ENCODE data around the gene RESP18.

- no peak for TF ChIP-seq POLR2AphosphoS5 (IDR thresholded peaks at IDR 0.05; ENCODE audit: low read depth, low read length)
- no peak for TF ChIP-seq REST (IDR thresholded peaks at IDR 0.05; ENCODE audit: insufficient read depth in 1 of 2, low read depth in 2 of 2, low read length in 2 of 2)
These were observed 42.0 kb downstream of the RESP18 start for GRCh38 chr2:219290381-219291171.
